Skeletal muscle tissue (tissue), 4 donors: ENCODE data around the gene TNRC6A. TPM values are rescaled to one million over a fixed set of nuclear protein-coding genes. Genes with fewer than 3 reads are reported as not detected.

Source experiments
- H3K27ac ChIP-seq: one replicate; pipeline ENCODE4 v1.7.0; 2013; ENCODE audit warnings: mild to moderate bottlenecking, low read depth, low read length, inconsistent platforms
- H3K27me3 ChIP-seq, 3 donors: one replicate each; pipeline ENCODE4 v1.7.0; 2013; ENCODE audit warnings: low read length in 3 of 3; ENCODE audit not compliant: control insufficient read depth in 3 of 3, insufficient read depth in 3 of 3
- H3K36me3 ChIP-seq, 3 donors: one replicate each; pipeline ENCODE4 v1.7.0; 2013; ENCODE audit warnings: low read length in 3 of 3; ENCODE audit not compliant: control insufficient read depth in 3 of 3, insufficient read depth in 3 of 3
- H3K4me1 ChIP-seq, 3 donors: one replicate each; pipeline ENCODE4 v1.7.0; 2013; ENCODE audit warnings: low read length in 3 of 3, mild to moderate bottlenecking in 3 of 3; ENCODE audit not compliant: control insufficient read depth in 3 of 3, insufficient read depth in 3 of 3
- H3K4me3 ChIP-seq, 3 donors: one replicate each; pipeline ENCODE4 v1.7.0; 2013; ENCODE audit warnings: low read length in 3 of 3
- H3K9ac ChIP-seq, 3 donors: one replicate each; pipeline ENCODE4 v1.7.0; 2013; ENCODE audit warnings: low read length in 3 of 3, mild to moderate bottlenecking in 3 of 3, moderate library complexity in 2 of 3, low read depth in 1 of 3
- H3K9me3 ChIP-seq, 3 donors: one replicate each; pipeline ENCODE4 v1.7.0; 2013; ENCODE audit warnings: low read length in 3 of 3; ENCODE audit not compliant: control insufficient read depth in 3 of 3
- total RNA-seq: library from RNA; depleted of rRNA; stranded (reverse); fragments of >200 nt; gene quantifications from one replicate; pipeline ENCODE4 v1.2.3, GENCODE V29; 2014
- donor health status: Osteomylitis.

The TNRC6A gene
- total RNA-seq, 1 donor from 2014 or later: 24.5 TPM

DNA sequence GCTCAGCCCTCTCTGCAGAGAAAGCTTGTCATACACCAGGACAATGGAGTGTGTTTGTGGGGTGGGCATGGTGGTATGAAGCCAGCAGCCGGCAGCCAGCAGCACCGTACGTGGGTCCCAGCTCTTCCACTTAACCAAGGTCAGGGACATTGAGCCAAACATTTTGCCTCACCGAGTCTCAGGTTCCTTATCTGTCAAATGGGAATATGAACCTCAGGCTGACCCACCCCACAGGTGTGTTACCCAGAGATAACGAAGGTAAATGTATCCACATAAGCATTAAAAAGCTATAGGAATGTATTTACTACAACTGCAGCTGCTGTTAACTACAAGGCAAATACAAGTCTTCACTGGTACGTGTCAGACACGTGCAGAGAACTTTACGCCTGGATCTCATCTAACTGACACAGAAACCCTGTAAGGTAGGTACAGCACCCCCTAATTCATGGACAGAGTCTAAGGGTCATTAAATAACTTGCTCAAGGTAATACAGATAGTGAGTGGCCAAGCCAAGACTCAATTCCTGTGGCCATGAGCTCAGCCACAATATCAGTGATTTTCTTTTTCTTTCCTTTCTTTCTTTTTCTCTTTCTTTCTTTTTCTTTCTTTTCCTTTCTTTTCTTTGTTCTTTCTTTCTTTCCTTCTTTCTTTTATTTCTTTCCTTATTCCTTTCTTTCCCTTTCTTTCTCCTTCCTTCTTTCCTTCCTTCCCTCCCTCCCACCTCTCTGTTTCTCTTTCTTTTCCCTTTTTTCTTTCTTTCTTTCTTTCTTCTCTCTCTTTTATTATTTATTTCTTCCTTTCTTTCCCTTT, 117.3 kb downstream of the TNRC6A start:
- Histone ChIP-seq H3K27me3 (no peaks in the 10 kb centered on the region), H3K9me3 (no peaks in the 10 kb centered on the region), H3K4me1 (no peaks in the 10 kb centered on the region), H3K36me3 (no peaks in the 10 kb centered on the region), H3K27ac (no peak overlapping the region), H3K9ac (no peak overlapping the region), H3K4me3 (no peak overlapping the region)

DNA sequence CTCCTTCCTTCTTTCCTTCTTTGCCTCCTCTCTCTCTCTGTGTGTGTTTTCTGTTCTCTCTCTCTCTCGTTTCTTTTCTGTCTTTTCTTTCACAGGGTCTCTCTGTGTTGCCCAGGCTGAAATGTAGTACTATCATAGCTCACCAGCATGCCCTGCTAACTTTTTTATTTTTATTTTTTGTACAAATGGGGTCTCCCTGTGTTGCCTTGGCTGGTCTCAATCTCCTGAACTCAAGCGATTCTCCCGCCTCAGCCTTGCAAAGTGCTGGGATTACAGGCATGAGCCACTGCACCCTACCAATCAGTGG, 117.9 kb downstream of the TNRC6A start:
- Histone ChIP-seq H3K27me3 (no peaks in the 10 kb centered on the region), H3K4me1 (no peaks in the 10 kb centered on the region), H3K27ac (no peak overlapping the region), H3K9me3 (no peaks in the 10 kb centered on the region), H3K36me3 (no peaks in the 10 kb centered on the region), H3K4me3 (no peak overlapping the region), H3K9ac (no peak overlapping the region)

DNA sequence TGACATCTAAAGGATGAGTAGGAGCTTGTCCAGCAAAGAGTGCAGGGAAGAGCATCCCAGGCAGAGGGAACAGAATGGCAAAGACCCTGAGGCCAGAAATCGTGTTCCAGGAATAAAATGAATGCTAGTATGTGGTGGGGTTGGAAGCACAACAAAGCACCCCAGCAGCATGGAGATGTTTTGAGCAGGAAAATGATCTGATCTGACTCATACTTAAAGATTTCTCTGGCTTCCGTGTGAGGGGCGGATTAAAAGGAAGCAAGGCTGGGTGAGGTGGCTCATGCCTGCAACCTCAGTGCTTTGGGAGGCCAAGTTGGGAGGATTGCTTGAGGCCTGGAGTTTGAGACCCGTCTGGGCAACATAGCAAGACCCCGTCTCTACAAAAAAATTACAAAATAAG, 118.6 kb downstream of the TNRC6A start:
- Histone ChIP-seq H3K27me3 (no peaks in the 10 kb centered on the region), H3K4me1 (no peaks in the 10 kb centered on the region), H3K9ac (no peak overlapping the region), H3K4me3 (no peak overlapping the region), H3K36me3 (no peaks in the 10 kb centered on the region), H3K27ac (no peak overlapping the region), H3K9me3 (no peaks in the 10 kb centered on the region)

DNA sequence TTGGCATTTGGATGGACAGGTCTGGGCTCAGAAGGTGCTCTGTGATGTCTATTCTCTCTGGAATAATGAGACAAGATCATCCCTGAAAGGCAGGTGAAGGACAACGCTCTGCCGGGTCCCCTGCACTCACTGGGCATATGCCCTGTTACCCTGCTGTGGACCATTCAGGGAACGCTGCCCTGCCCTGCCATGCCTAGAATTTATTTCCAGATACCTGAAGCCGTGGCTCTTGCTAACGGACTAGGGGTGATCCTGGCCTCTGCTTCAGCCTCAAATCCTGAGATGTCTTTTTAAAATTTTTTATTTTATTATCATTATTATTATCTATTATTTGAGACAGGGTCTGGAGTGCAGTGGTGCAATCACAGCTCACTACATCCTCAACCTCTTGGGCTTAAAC, 120.2 kb downstream of the TNRC6A start:
- Histone ChIP-seq H3K36me3 (no peaks in the 10 kb centered on the region), H3K9ac (no peak overlapping the region), H3K27me3 (peaks cover 0 to under 1% (median 0%) of the 10 kb centered on the region in 3 donors), H3K4me3 (no peak overlapping the region), H3K9me3 (no peaks in the 10 kb centered on the region), H3K4me1 (no peaks in the 10 kb centered on the region), H3K27ac (no peak overlapping the region)

DNA sequence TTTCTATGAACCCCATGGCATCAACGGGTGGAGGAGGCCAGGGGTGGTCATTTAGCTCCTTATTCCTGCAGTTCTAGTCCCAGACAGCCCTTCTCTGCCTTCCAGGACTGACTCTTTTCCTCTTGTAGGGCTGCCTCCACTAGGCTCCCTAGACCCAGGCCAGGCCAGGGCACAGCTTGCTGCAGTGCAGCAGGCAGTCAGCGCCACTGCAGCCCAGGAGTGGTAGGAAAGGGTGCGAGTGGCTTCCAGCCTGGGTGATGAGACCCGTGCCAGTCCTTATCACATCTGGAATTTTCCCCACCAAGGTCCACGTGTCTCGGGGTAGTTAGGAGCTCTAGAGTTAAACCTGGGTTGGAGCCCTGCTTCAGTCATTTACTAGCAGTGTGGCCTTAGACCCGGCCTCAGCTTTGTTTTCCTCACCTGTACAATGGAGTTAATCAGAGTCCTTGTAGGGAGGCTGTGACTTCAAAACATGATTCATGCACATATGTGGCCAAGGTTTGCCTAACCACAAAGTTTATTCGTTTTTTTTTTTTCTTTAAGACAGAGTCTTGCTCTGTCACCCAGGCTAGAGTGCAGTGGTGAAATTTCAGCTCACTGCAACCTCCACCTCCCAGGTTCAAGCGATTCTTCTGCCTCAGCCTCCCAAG, 121.0 kb downstream of the TNRC6A start:
- Histone ChIP-seq H3K27ac (no peak overlapping the region), H3K9ac (no peak overlapping the region), H3K36me3 (no peaks in the 10 kb centered on the region), H3K4me3 (no peak overlapping the region), H3K9me3 (no peaks in the 10 kb centered on the region), H3K27me3 (peaks cover 0 to 3% (median 0%) of the 10 kb centered on the region in 3 donors), H3K4me1 (no peaks in the 10 kb centered on the region)

DNA sequence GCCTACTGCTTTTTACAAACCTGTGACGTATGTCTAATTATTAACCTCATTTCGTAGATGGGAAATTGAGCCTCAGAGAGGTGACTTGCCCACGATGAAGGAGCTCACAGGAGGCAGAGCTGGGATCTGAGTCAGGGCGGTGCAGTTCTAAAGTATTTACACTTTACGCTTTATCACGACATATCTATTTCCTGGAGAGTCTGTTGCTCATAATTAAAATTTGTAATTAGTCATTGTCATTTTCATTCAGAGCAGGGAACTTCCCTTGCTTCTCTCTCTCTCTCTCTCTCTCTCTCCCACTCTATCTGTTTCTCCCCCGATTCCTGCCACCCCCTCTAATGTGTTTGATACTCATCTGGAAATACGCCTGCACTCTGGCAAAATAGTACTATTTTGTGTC, 122.2 kb downstream of the TNRC6A start:
- Histone ChIP-seq H3K4me3 (no peak overlapping the region), H3K9me3 (no peaks in the 10 kb centered on the region), H3K27ac (no peak overlapping the region), H3K36me3 (no peaks in the 10 kb centered on the region), H3K27me3 (peaks cover 0 to 3% (median 0%) of the 10 kb centered on the region in 3 donors), H3K9ac (no peak overlapping the region), H3K4me1 (no peaks in the 10 kb centered on the region)

DNA sequence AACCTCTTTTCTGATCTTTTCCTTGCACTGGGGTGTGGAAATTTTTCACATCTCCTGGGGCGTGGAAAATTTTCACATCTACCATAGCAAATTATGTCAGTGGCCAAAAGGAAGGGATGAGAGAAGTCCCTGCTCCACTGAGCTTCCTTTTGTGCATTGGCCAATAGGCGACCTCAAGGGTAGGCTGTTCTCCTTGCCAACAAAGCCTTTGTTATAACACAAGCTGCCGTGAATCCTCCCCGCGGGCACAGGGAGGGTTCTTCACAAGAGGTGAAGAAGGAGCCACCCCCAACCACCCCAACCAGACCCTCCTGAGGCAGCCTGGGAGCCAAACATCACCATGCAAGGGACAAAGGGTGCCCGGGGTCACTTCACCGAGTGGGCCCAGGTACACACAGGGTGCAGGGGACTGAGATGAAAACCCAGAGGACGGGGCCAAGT, 122.8 kb downstream of the TNRC6A start:
- no peaks in the 10 kb centered on the region for H3K4me1 ChIP-seq
- H3K4me3 ChIP-seq: no peak overlapping the region
- H3K9ac ChIP-seq: no peak overlapping the region
- H3K9me3 ChIP-seq: no peaks in the 10 kb centered on the region
- H3K27ac ChIP-seq: no peak overlapping the region
- H3K27me3 ChIP-seq: peaks cover 0 to 3% (median 0%) of the 10 kb centered on the region in 3 donors
- H3K36me3 ChIP-seq: no peaks in the 10 kb centered on the region

DNA sequence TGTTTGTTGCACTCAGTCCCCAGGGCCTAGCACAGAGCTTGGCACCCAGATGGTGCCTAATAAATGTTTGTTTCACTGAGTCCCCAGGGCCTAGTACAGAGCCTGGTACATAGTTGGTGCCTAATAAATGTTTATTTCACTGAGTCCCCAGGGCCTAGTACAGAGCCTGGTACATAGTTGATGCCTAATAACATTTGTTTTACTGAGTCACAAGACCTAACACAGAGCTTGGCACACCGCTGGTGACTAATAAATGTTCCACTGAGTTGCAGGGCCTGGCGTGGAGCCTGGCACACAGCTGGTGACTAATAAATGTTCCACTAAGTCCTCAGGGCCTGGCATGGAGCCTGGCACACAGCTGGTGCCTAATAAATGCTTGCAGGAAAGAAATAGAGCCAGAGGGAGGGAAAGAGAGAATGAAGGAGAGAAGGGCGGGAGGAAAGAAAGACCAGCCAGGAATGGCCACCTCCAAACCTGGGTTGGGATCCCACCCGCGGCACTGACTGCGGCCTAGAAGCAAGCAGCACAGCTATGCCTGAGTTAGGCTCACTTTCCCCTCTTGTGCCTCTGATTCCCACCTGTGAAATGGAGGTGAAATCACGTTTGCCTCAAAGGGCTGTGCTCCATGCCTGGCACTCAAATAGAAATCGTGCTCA, 123.8 kb downstream of the TNRC6A start:
- H3K9me3 ChIP-seq: no peaks in the 10 kb centered on the region
- no peak overlapping the region for H3K4me3 ChIP-seq
- no peak overlapping the region for H3K27ac ChIP-seq
- no peak overlapping the region for H3K9ac ChIP-seq
- H3K4me1 ChIP-seq: no peaks in the 10 kb centered on the region
- H3K36me3 ChIP-seq: no peaks in the 10 kb centered on the region
- peaks cover 0 to 3% (median 0%) of the 10 kb centered on the region in 3 donors for H3K27me3 ChIP-seq

DNA sequence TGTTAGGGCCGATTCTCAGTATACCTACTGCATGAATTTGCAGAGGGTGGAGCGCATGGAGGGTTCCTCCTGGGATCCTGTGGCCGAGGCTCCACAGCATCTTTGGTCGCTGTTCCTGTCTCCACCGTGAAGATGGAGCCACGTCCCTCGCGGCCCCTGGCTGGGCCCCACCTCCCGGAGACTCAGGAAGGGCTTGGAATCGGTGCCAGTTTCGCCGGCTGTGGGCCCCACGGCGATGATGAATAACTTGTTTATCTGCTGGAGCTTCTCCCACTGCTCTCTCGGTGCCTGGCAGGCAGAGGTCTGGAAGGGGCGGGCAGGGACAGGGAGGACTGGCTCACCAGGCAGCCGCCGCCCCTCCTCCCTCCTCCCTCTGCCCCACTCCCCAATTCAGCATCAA, 124.4 kb downstream of the TNRC6A start:
- Histone ChIP-seq H3K9ac (no peak overlapping the region), H3K4me3 (no peak overlapping the region), H3K4me1 (no peaks in the 10 kb centered on the region), H3K9me3 (no peaks in the 10 kb centered on the region), H3K36me3 (no peaks in the 10 kb centered on the region), H3K27ac (no peak overlapping the region), H3K27me3 (peaks cover 0 to 3% (median 0%) of the 10 kb centered on the region in 3 donors)

DNA sequence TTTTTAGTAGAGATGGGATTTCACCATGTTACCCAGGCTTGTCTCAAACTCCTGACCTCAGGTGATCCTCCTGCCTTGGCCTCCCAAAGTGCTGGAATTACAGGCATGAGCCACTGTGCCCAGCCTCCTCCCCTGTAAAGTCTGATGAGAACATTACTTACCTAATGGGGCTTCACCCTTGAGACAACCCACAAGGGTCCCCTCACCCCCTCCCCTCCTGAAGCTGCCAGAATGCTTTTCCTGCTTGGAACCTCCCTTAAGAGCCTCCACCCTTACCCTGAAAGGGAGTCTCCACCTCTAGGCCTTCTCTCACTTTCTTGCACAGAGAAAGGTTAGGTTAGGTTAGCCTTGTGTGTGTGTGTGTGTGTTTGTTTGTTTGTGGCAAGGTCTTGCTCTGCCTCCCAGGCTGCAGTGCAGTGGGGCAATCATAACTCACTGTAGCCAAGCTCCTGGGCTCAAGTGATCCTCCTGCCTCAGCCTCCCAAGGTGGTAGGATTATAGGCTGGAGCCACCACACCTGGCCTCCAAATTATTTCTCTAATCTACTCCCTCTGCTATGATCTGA, 125.2 kb downstream of the TNRC6A start:
- H3K9me3 ChIP-seq: no peaks in the 10 kb centered on the region
- no peak overlapping the region for H3K4me3 ChIP-seq
- H3K27ac ChIP-seq: no peak overlapping the region
- peaks cover 0 to 3% (median 0%) of the 10 kb centered on the region in 3 donors for H3K27me3 ChIP-seq
- no peaks in the 10 kb centered on the region for H3K4me1 ChIP-seq
- H3K9ac ChIP-seq: no peak overlapping the region
- no peaks in the 10 kb centered on the region for H3K36me3 ChIP-seq
